GM10847 (cell line): ENCODE data around the gene OSBP.

Source experiments
- POLR2A ChIP-seq: IDR thresholded peaks from 2 replicates; pipeline ENCODE4 v1.6.1; 2011; ENCODE audit not compliant: insufficient read length; ENCODE audit errors: extremely low read depth

The OSBP gene

DNA sequence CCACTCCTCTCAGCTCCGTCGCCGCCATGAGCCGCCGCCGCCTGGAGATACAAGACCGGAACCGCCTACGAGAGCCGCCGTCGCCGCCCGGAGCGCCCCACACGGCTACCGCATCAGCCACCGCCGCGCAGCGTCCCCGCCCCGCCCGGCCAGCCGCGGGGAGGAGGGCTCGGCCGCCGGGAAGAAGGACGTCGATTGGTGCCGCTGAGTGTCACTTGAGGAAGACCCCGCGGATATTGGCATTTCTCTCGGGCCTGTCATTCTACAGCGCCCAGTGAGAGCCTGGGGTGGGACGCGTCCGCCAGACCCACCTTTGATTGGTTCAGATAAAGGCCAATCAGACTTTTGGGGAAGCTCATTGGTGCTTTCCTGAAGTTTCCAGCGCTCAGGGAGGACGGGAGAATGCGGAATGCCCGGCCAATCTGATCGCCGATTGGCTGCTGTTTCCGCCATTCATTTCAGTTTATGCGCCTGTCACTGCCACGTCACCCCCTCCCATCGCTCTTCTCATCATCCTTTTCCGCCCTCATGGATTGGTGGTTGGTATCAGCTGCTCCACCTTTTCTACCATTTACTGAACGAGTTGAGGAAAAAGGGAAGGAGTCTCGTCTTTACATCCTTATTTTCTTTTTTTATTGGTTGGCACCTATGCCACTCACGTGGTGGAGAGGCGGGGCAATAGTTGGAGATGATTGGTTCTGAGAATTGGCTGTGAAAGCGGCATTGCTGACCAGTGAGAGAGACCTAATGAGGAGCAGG lies at the start of gene OSBP:
OSBP (minus strand) TSS at position 138 of the 759 bp plus-strand sequence; CDS start at position 28, 110 bp downstream.
- TF ChIP-seq POLR2A, result peak; percentile 76

DNA sequence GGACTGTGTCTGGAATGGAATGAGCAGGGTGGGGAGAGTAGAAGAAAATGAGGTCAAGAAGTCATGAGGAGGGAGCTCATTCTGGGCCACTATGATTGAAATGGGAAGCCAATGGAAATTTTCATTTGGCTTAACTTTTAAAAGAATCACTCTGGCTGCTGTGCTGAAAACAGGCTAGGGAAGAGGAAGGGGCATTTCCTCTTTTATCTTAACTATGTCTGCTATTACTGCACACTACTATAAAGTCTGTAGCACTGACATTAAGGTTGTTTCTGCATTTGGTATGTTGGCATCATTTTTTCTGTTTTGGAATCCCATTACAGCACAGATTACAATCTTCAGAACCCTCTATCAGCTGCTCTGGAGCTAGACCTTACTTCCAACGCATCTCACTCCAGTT lies 45.0 kb upstream of the OSBP start:
- no peak for TF ChIP-seq POLR2A

- no peak for TF ChIP-seq POLR2A
Observed at GRCh38 chr11:59659981-59660380, 44.4 kb upstream of the OSBP start.

DNA sequence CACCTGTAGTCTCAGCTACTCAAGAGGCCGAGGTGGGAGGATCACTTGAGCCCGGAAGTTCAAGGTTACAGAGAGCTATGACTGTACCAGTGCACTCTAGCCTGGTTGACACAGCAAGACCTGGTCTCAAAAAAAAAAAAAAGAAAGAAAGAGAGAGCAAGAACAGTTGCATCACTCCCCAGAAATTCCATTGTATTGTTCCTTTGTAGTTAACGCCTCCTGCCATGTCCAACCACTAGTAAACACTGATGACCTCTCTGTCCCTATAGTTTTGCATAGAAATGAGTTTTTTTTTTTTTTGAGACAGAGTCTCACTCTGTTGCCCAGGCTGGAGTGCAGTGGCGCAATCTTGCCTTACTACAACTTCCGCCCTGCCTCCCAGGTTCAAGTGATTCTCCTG lies 42.5 kb upstream of the OSBP start:
- TF ChIP-seq POLR2A, result no peak

DNA sequence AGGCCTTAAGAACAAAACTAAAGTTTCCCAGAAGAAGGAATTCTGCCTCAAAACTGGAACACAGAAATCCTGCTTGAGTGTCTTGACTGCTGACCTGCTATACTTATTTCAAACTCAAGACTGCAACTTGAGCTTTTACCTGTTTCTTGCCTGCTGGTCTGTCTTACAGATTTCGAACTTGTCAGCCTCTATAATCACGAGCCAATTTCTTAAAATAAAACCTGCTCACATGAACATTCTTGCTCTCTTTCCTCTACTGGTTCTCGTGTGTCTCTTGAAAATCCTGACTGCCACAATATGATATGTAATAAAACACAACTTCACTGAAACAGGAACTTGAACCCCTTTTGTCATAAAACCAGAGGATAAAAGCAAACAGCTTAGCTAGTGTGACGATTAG lies 39.3 kb upstream of the OSBP start:
- TF ChIP-seq POLR2A, result no peak

DNA sequence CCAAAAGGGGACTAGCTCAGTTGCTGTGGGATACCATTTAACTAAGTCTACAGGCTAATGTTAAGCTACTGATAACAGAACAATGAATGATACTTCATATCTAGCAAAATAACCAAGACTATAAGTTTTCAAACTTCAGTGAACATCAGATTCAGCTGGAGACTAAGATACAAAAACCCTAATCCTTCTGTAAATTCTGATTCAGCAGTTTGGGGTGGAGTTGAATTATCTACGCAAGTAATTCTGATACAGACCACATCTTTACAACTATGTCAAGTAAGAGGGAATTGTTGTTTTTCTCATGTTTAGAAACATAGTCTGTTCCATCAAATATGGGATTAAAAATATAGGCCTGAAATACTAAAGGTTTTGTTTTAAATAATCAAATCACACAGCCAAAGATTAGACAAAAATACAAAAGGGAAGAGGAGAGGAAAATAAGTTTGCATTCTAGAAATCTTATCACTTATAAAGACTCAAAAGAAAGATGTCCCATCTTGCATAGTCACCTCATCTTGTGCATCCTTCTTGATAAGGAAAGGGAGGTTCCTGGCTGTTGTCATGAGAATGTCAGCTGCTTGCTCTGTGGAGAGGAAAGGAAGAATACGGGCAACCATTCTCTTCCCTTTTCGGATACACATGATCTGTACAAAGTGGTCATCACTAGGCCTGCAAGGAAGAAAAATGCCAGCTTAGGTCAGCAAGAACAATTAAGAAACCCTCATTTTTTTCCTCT lies 31.8 kb upstream of the OSBP start:
- no peak for TF ChIP-seq POLR2A

DNA sequence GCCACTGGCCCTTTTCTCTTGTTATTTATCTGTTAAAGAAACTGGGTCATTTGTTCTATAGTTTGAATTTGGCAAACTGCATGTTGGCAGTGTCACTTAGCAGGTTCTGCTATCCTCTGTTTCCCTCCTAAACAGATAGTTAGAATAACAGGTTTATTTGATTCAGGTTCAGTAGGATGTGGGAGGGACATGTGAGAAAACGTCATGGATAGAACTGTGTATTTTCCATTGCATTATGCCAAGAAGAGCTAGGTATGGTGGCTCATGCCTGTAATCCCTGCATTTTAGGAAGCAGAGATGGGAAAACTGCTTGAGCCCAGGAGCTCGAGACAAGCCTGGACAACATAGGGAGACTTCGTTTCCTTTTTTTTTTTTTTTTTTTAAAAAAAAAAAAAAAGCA lies 29.0 kb upstream of the OSBP start:
- TF ChIP-seq POLR2A, result no peak

GRCh38 chr11:59643390-59643789 lies 27.8 kb upstream of the OSBP start:
- TF ChIP-seq POLR2A, result no peak

DNA sequence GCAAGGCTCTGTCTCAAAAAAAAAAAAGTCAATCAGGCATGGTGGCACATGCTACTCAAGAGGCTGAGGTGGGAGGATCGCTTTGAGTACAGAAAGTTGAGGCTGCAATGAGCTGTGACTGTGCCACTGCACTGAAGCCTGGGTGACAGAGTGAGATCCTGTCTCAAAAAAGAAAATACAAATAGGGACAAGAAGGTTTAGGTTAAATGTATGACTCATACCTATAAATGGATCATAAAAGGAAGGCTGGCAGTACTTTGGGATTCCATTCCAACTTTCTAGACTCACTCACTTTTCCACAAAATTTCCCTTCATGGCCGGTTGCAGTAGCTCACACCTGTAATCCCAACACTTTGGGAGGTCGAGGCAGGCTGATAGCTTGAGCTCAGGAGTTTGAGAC lies 25.6 kb upstream of the OSBP start:
- TF ChIP-seq POLR2A, result no peak

- no peak for TF ChIP-seq POLR2A
Observed at GRCh38 chr11:59630493-59630892, 14.9 kb upstream of the OSBP start.

GRCh38 chr11:59629996-59630395 lies 14.4 kb upstream of the OSBP start:
- TF ChIP-seq POLR2A, result no peak

- TF ChIP-seq POLR2A, result no peak
Observed at GRCh38 chr11:59625703-59626102, 10.1 kb upstream of the OSBP start.

DNA sequence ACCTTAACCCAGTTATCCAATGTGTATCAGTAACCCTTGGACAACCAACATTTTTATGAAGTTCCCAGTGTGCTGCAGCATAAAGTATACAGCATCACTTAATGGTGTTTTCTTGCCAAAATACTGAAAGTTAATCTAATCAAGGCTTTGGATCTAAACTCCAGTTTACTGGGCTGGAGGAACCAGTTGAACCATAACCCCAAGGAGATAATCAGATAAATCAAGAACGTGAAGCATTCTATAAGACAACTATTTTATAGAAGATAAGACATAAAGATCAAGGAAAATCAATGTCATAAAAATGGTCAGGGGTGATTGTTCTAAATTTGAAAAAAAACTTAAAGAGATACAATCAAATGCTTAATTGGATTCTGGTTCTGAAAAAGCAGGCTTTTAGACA lies 2.3 kb upstream of the OSBP start:
- TF ChIP-seq POLR2A, result no peak

DNA sequence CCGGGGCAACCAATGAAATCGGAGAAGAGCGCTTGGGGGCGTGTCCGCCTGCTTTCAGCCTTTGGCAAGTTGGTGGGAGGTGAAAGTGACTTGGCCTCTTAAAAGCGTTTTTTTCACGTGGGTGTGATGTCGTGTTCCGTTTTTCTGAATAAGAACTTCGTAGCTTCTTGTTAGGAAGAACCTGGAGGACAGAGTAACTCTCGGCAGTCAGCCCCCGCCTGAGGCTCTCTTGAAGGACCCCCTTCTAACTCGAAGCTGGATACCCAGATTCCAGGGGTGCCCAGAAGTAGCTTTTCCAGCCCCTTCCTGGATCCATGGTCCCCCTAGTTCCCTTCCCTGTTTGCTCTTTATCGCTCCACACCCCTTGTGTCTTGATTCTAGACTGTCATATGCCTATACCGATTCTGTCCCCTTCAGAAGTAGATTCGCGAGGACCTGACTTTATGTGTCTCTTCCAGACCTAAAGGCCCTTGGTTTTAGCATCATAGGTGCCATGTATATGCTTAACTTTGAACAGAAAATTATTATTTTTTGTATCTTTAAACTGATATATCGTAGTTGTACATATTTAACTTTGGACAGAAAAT lies 915 bp upstream of the OSBP start:
- TF ChIP-seq POLR2A, result no peak

GRCh38 chr11:59615120-59615636 lies 396 bp downstream of the OSBP start:
- TF ChIP-seq POLR2A, result no peak
